Measurements from ENCODE around the gene VAMP1. TPM values are rescaled to one million over a fixed set of nuclear protein-coding genes. Genes with fewer than 3 reads are reported as not detected.
A peak's percentile ranks its signal among the peaks of the same experiment; 100 is the strongest.
"Not testable (repeated sequence)": the region's sequence is repeated elsewhere in the genome, so short reads cannot be mapped to it uniquely, and the experiment has no call there.

VAMP1 gene
- total RNA-seq, 6 experiments from 2014 or later: 3.5 to 6.5 (median 6.0) TPM

- Histone ChIP-seq H3K36me3 (no peaks in the 10 kb centered on the region), H3K4me3 (no peak overlapping the region), H3K9me3 (no peaks in the 10 kb centered on the region), H3K27ac (no peak overlapping the region), H3K27me3 (no peaks in the 10 kb centered on the region), H3K4me1 (peaks cover 0 to under 1% (median 0%) of the 10 kb centered on the region in 4 donors)
- 68% methylated on average over 3 of the region's 3 CpGs for WGBS (ENCODE audit: insufficient coverage, low coverage, low lambda C conversion rate, missing lambda C conversion rate)
- intact Hi-C loops (cut with DNase I): no loop called here
- TF ChIP-seq POLR2A (IDR thresholded peaks at IDR 0.05): no peak
- ATAC-seq: no peak
- DNase-seq: no peak
These were observed 6.0 kb upstream of the VAMP1 start for GRCh38 chr12:6476489-6476888.

GRCh38 chr12:6475233-6475975 lies 4.9 kb upstream of the VAMP1 start:
- H3K4me1 ChIP-seq, DNase-seq: not testable (repeated sequence)

GRCh38 chr12:6472491-6472890 lies 2.0 kb upstream of the VAMP1 start:
- TF ChIP-seq POLR2A (IDR thresholded peaks at IDR 0.05) (no peak), CTCF (IDR thresholded peaks at IDR 0.05) (no peak)
- no peaks in the 10 kb centered on the region for H3K27me3 ChIP-seq
- H3K27ac ChIP-seq: no peak overlapping the region
- peaks cover 0 to 28% (median 11%) of the 10 kb centered on the region in 4 donors for H3K4me1 ChIP-seq
- H3K9me3 ChIP-seq: no peaks in the 10 kb centered on the region
- no peak for DNase-seq
- no peak for ATAC-seq
- H3K36me3 ChIP-seq: no peaks in the 10 kb centered on the region
- no peak overlapping the region for H3K4me3 ChIP-seq
- intact Hi-C loops (cut with DNase I): no loop called here
- WGBS (ENCODE audit: insufficient coverage, low coverage, low lambda C conversion rate, missing lambda C conversion rate): 76% methylated on average over 9 of the region's 11 CpGs

More at GRCh38 chr12:6475233-6475975, 4.9 kb upstream of the VAMP1 start:
- H3K9me3 ChIP-seq; H3K36me3 ChIP-seq; H3K27me3 ChIP-seq; H3K27ac ChIP-seq; intact Hi-C loops (cut with DNase I); ATAC-seq; H3K4me3 ChIP-seq: not testable (repeated sequence)
- 100% methylated on average over 3 of the region's 48 CpGs for WGBS (ENCODE audit: insufficient coverage, low coverage, low lambda C conversion rate, missing lambda C conversion rate)

GRCh38 chr12:6471989-6472360 lies 1.5 kb upstream of the VAMP1 start:
- DNase-seq (no peak), ATAC-seq (no peak)
- Histone ChIP-seq H3K27me3 (no peaks in the 10 kb centered on the region), H3K36me3 (no peaks in the 10 kb centered on the region), H3K4me1 (peaks cover 0 to 33% (median 14%) of the 10 kb centered on the region in 4 donors), H3K27ac (no peak overlapping the region), H3K4me3 (no peak overlapping the region), H3K9me3 (no peaks in the 10 kb centered on the region)
- intact Hi-C loops (cut with DNase I): no loop called here
- 30% methylated on average over 1 of the region's 1 CpG for WGBS (ENCODE audit: insufficient coverage, low coverage, low lambda C conversion rate, missing lambda C conversion rate)
- TF ChIP-seq CTCF (IDR thresholded peaks at IDR 0.05) (no peak), POLR2A (IDR thresholded peaks at IDR 0.05) (no peak)

- peak overlapping the region; percentile 72 to 80 (median 80) for H3K27ac ChIP-seq
- H3K9me3 ChIP-seq: no peaks in the 10 kb centered on the region
- H3K4me1 ChIP-seq: peaks cover 0 to 33% (median 14%) of the 10 kb centered on the region in 4 donors
- DNase-seq (no peak), ATAC-seq (no peak)
- intact Hi-C loops (cut with DNase I): no loop called here
- H3K4me3 ChIP-seq: peak overlapping the region; percentile 73 to 77 (median 77)
- TF ChIP-seq CTCF (IDR thresholded peaks at IDR 0.05) (no peak), POLR2A (IDR thresholded peaks at IDR 0.05) (no peak)
- no peaks in the 10 kb centered on the region for H3K27me3 ChIP-seq
- peaks cover 0 to 13% (median 4%) of the 10 kb centered on the region in 4 donors for H3K36me3 ChIP-seq
- 28% methylated on average over 7 of the region's 16 CpGs for WGBS (ENCODE audit: insufficient coverage, low coverage, low lambda C conversion rate, missing lambda C conversion rate)
These were observed 685 bp downstream of the VAMP1 start for GRCh38 chr12:6469609-6470374.
